ENCODE results near the gene ZBTB20. TPM values are rescaled to one million over a fixed set of nuclear protein-coding genes. Genes with fewer than 3 reads are reported as not detected.

The ZBTB20 gene
- total and polyA plus RNA-seq, 3 experiments from 2014 or later, result 6.3 to 25.6 (median 6.5) TPM

GRCh38 chr3:114370537-114371174 lies 776.4 kb downstream of the ZBTB20 start:
- ChIA-PET POLR2A (no interaction called here), CTCF (interaction anchor here (0.9 kb wide), 1 partner anchor 57 kb away, joined by 3 read pairs; no protein-coding TSS in a partner anchor)
- Mint-ChIP-seq H3K4me3 (no peak overlapping the region), H3K9me3 (no peaks in the 10 kb centered on the region), H3K4me1 (no peaks in the 10 kb centered on the region), H3K36me3 (peaks cover 0 to 27% (median 6%) of the 10 kb centered on the region in 3 donors), H3K27me3 (no peaks in the 10 kb centered on the region), H3K27ac (peak overlapping the region in 4 of 8 donors; percentile 19 to 54 (median 41))
- Histone ChIP-seq H3K27me3 (ENCODE audit: insufficient read depth, low read length, poor library complexity, severe bottlenecking) (no peaks in the 10 kb centered on the region), H3K4me1 (ENCODE audit: insufficient read depth, low read length) (no peaks in the 10 kb centered on the region), H3K36me3 (ENCODE audit: insufficient read depth, low read length) (no peaks in the 10 kb centered on the region), H3K9me3 (ENCODE audit: low read length) (no peaks in the 10 kb centered on the region), H3K4me3 (ENCODE audit: low read length) (no peak overlapping the region), H3K27ac (ENCODE audit: low read depth, low read length) (no peak overlapping the region)
- DNase-seq, result no peak

GRCh38 chr3:114365909-114366308 lies 781.2 kb downstream of the ZBTB20 start:
- DNase-seq, result no peak
- H3K4me1 Mint-ChIP-seq, result peaks cover 0 to 6% (median 0%) of the 10 kb centered on the region in 3 donors
- no peaks in the 10 kb centered on the region for H3K9me3 Mint-ChIP-seq
- Histone ChIP-seq H3K9me3 (ENCODE audit: low read length) (no peaks in the 10 kb centered on the region), H3K36me3 (ENCODE audit: insufficient read depth, low read length) (no peaks in the 10 kb centered on the region), H3K4me1 (ENCODE audit: insufficient read depth, low read length) (no peaks in the 10 kb centered on the region), H3K27ac (ENCODE audit: low read depth, low read length) (no peak overlapping the region), H3K4me3 (ENCODE audit: low read length) (no peak overlapping the region), H3K27me3 (ENCODE audit: insufficient read depth, low read length, poor library complexity, severe bottlenecking) (no peaks in the 10 kb centered on the region)
- ChIA-PET CTCF (interaction anchor here (1.5 to 1.6 kb wide), 2 partner anchors 67 to 75 kb away, joined by 3 to 5 read pairs; no protein-coding TSS in a partner anchor), POLR2A (no interaction called here)
- no peaks in the 10 kb centered on the region for H3K27me3 Mint-ChIP-seq
- H3K4me3 Mint-ChIP-seq, result no peak overlapping the region
- H3K27ac Mint-ChIP-seq, result no peak overlapping the region
- H3K36me3 Mint-ChIP-seq, result peaks cover 0 to 19% (median 8%) of the 10 kb centered on the region in 3 donors

- H3K27me3 Mint-ChIP-seq, result no peaks in the 10 kb centered on the region
- CTCF ChIA-PET, result interaction anchor here (1.1 to 1.6 kb wide), 4 partner anchors 56 to 74 kb away, joined by 3 to 5 read pairs (median 4); no protein-coding TSS in a partner anchor
- Histone ChIP-seq H3K4me3 (ENCODE audit: low read length) (no peak overlapping the region), H3K4me1 (ENCODE audit: insufficient read depth, low read length) (no peaks in the 10 kb centered on the region), H3K27me3 (ENCODE audit: insufficient read depth, low read length, poor library complexity, severe bottlenecking) (no peaks in the 10 kb centered on the region), H3K9me3 (ENCODE audit: low read length) (no peaks in the 10 kb centered on the region), H3K36me3 (ENCODE audit: insufficient read depth, low read length) (no peaks in the 10 kb centered on the region), H3K27ac (ENCODE audit: low read depth, low read length) (no peak overlapping the region)
- H3K27ac Mint-ChIP-seq, result no peak overlapping the region
- DNase-seq, result no peak
- POLR2A ChIA-PET, result no interaction called here
- H3K36me3 Mint-ChIP-seq, result peaks cover 0 to 21% (median 6%) of the 10 kb centered on the region in 3 donors
- no peaks in the 10 kb centered on the region for H3K9me3 Mint-ChIP-seq
- no peak overlapping the region for H3K4me3 Mint-ChIP-seq
- H3K4me1 Mint-ChIP-seq, result peaks cover 0 to 6% (median 0%) of the 10 kb centered on the region in 3 donors
Measured at GRCh38 chr3:114364806-114365654, 782.1 kb downstream of the ZBTB20 start.

- Histone ChIP-seq H3K36me3 (ENCODE audit: insufficient read depth, low read length) (no peaks in the 10 kb centered on the region), H3K9me3 (ENCODE audit: low read length) (no peaks in the 10 kb centered on the region), H3K4me3 (ENCODE audit: low read length) (no peak overlapping the region), H3K27ac (ENCODE audit: low read depth, low read length) (no peak overlapping the region), H3K27me3 (ENCODE audit: insufficient read depth, low read length, poor library complexity, severe bottlenecking) (no peaks in the 10 kb centered on the region), H3K4me1 (ENCODE audit: insufficient read depth, low read length) (no peaks in the 10 kb centered on the region)
- no peak overlapping the region for H3K27ac Mint-ChIP-seq
- ChIA-PET POLR2A (no interaction called here), CTCF (interaction anchor here (0.9 to 2.5 kb wide), 11 partner anchors 8 to 297 kb away, joined by 3 to 11 read pairs (median 4); no protein-coding TSS in a partner anchor)
- peaks cover 0 to 18% (median 6%) of the 10 kb centered on the region in 3 donors for H3K36me3 Mint-ChIP-seq
- no peak overlapping the region for H3K4me3 Mint-ChIP-seq
- no peaks in the 10 kb centered on the region for H3K9me3 Mint-ChIP-seq
- H3K4me1 Mint-ChIP-seq, result peaks cover 0 to 6% (median 0%) of the 10 kb centered on the region in 3 donors
- no peak for DNase-seq
- H3K27me3 Mint-ChIP-seq, result no peaks in the 10 kb centered on the region
Measured at GRCh38 chr3:114363554-114364202, 783.4 kb downstream of the ZBTB20 start.

GRCh38 chr3:114362815-114363214 lies 784.3 kb downstream of the ZBTB20 start:
- no peak for DNase-seq
- CTCF ChIA-PET, result interaction anchor here (0.7 to 2.5 kb wide), 9 partner anchors 9 to 296 kb away, joined by 3 to 11 read pairs (median 4); partner anchors contain the start of gene TIGIT
- no peaks in the 10 kb centered on the region for H3K27me3 Mint-ChIP-seq
- peaks cover 0 to 6% (median 0%) of the 10 kb centered on the region in 3 donors for H3K4me1 Mint-ChIP-seq
- no peak overlapping the region for H3K4me3 ChIP-seq (ENCODE audit: low read length)
- H3K36me3 Mint-ChIP-seq, result peaks cover 0 to 15% (median 6%) of the 10 kb centered on the region in 3 donors
- H3K9me3 Mint-ChIP-seq, result no peaks in the 10 kb centered on the region
- POLR2A ChIA-PET, result no interaction called here
- H3K4me3 Mint-ChIP-seq, result no peak overlapping the region
- H3K4me1 ChIP-seq (ENCODE audit: insufficient read depth, low read length), result no peaks in the 10 kb centered on the region
- no peaks in the 10 kb centered on the region for H3K27me3 ChIP-seq (ENCODE audit: insufficient read depth, low read length, poor library complexity, severe bottlenecking)
- no peaks in the 10 kb centered on the region for H3K9me3 ChIP-seq (ENCODE audit: low read length)
- no peak overlapping the region for H3K27ac ChIP-seq (ENCODE audit: low read depth, low read length)
- H3K27ac Mint-ChIP-seq, result peak overlapping the region in 2 of 8 donors; percentile 14 to 57
- no peaks in the 10 kb centered on the region for H3K36me3 ChIP-seq (ENCODE audit: insufficient read depth, low read length)

GRCh38 chr3:114361391-114361790 lies 785.7 kb downstream of the ZBTB20 start:
- no peak overlapping the region for H3K4me3 ChIP-seq (ENCODE audit: low read length)
- DNase-seq, result no peak
- no peaks in the 10 kb centered on the region for H3K4me1 ChIP-seq (ENCODE audit: insufficient read depth, low read length)
- peaks cover 0 to 4% (median 4%) of the 10 kb centered on the region in 3 donors for H3K36me3 Mint-ChIP-seq
- no peaks in the 10 kb centered on the region for H3K27me3 ChIP-seq (ENCODE audit: insufficient read depth, low read length, poor library complexity, severe bottlenecking)
- H3K27ac ChIP-seq (ENCODE audit: low read depth, low read length), result no peak overlapping the region
- no peak overlapping the region for H3K4me3 Mint-ChIP-seq
- H3K27me3 Mint-ChIP-seq, result no peaks in the 10 kb centered on the region
- ChIA-PET CTCF (interaction anchor here (2.0 to 2.1 kb wide), 2 partner anchors 70 to 71 kb away, joined by 5 to 11 read pairs; no protein-coding TSS in a partner anchor), POLR2A (no interaction called here)
- peak overlapping the region in 2 of 8 donors; percentile 48 to 70 for H3K27ac Mint-ChIP-seq
- H3K36me3 ChIP-seq (ENCODE audit: insufficient read depth, low read length), result no peaks in the 10 kb centered on the region
- H3K9me3 Mint-ChIP-seq, result no peaks in the 10 kb centered on the region
- peaks cover 0 to 11% (median 0%) of the 10 kb centered on the region in 3 donors for H3K4me1 Mint-ChIP-seq
- no peaks in the 10 kb centered on the region for H3K9me3 ChIP-seq (ENCODE audit: low read length)

GRCh38 chr3:114356525-114356924 lies 790.6 kb downstream of the ZBTB20 start:
- ChIA-PET CTCF (no interaction called here), POLR2A (no interaction called here)
- Mint-ChIP-seq H3K36me3 (peaks cover 0 to 17% (median 0%) of the 10 kb centered on the region in 3 donors), H3K4me1 (peaks cover 0 to 5% (median 0%) of the 10 kb centered on the region in 3 donors), H3K27ac (peak overlapping the region in 2 of 8 donors; percentile 3 to 18), H3K9me3 (no peaks in the 10 kb centered on the region), H3K4me3 (no peak overlapping the region), H3K27me3 (no peaks in the 10 kb centered on the region)
- DNase-seq, result no peak
- Histone ChIP-seq H3K27me3 (ENCODE audit: insufficient read depth, low read length, poor library complexity, severe bottlenecking) (no peaks in the 10 kb centered on the region), H3K36me3 (ENCODE audit: insufficient read depth, low read length) (no peaks in the 10 kb centered on the region), H3K4me3 (ENCODE audit: low read length) (no peak overlapping the region), H3K4me1 (ENCODE audit: insufficient read depth, low read length) (no peaks in the 10 kb centered on the region), H3K9me3 (ENCODE audit: low read length) (no peaks in the 10 kb centered on the region), H3K27ac (ENCODE audit: low read depth, low read length) (no peak overlapping the region)
